KOPT-K1 (cell line): ENCODE data around the gene CDHR5.
"Not testable (repeated sequence)": the region's sequence is repeated elsewhere in the genome, so short reads cannot be mapped to it uniquely, and the experiment has no call there.

Experiments
- H3K27ac ChIP-seq: fragments of 200-600 bp; sonication (generic); 2 replicates; pipeline ENCODE4 v1.5.1; 2016; ENCODE audit warnings: antibody characterized with exemption, mild to moderate bottlenecking, low read depth, low read length; ENCODE audit not compliant: poor library complexity, severe bottlenecking
- H3K36me3 ChIP-seq: fragments of 200-600 bp; sonication (generic); 2 replicates; pipeline ENCODE4 v1.5.1; 2017; ENCODE audit warnings: antibody characterized with exemption, mild to moderate bottlenecking, low read length, moderate library complexity; ENCODE audit not compliant: insufficient read depth
- H3K9me3 ChIP-seq: fragments of 200-600 bp; sonication (generic); 2 replicates; pipeline ENCODE4 v1.5.1; 2017; ENCODE audit warnings: antibody characterized with exemption, low read length, mild to moderate bottlenecking; ENCODE audit not compliant: insufficient read depth, poor library complexity, severe bottlenecking

CDHR5 gene

GRCh38 chr11:624705-625635, at the start of gene CDHR5:
Gene CDHR5 (minus strand): TSS chr11:624955. CDS start chr11:624902, 53 bp downstream.
- Histone ChIP-seq H3K9me3 (no peaks in the 10 kb centered on the region), H3K27ac (no peak within 1 kb of the TSS), H3K36me3 (no peaks in the 10 kb centered on the region; the same call in 1 of the 2 replicates)

- peaks cover 87% of the 10 kb centered on the region for H3K36me3 ChIP-seq
- no peaks in the 10 kb centered on the region for H3K9me3 ChIP-seq
- no peak overlapping the region for H3K27ac ChIP-seq
Observed at GRCh38 chr11:674406-674805, 49.7 kb upstream of the CDHR5 start.

DNA sequence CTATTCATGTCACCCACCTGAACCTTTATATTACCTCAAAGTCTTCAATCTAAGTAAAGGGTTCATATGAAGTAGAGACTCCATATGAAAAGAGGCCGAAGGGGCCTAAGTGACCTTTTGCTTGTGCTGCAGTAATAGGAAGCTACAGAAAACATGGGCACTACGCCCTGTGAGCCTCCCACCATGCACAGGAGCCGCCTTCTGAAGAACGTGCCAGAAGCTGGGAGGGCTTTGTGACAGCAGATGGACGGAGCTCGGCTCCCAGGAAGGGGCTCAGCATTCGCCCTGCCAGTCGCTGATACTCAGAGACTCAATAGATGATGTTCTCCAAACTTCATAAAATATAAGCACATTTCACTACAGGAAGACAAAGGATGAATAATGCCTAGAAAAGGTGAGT, 49.1 kb upstream of the CDHR5 start:
- Histone ChIP-seq H3K27ac (no peak overlapping the region), H3K9me3 (no peaks in the 10 kb centered on the region), H3K36me3 (peaks cover 87% of the 10 kb centered on the region)

DNA sequence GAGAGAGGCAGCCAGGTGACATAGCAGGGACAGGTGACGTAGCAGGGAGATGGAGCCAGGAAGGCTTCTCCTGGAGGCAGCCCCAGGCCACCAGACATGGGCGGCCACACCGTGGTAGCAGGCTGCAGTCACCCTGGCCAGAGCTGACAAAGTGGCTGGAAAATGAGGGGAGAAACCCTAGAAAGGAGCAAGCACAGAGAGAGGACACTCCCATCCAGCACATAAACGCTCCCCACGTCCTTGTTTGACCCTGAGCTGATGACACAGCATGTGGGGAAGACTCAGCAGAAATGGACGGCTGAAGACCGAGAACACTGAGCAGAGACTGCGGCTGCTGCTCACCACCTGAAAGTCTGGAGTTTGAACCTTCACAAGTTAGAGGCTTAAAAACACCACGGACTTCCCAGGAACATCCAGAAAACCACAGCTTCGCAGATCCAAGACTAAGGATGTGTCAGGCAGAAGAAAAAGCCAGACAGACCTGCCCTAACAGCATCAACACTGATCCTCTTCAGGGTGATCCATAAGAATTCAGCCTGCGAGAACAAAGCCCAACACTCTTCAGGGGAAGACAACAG, 41.0 kb upstream of the CDHR5 start:
- Histone ChIP-seq H3K36me3 (peaks cover 79% of the 10 kb centered on the region), H3K27ac (no peak overlapping the region), H3K9me3 (no peaks in the 10 kb centered on the region)

DNA sequence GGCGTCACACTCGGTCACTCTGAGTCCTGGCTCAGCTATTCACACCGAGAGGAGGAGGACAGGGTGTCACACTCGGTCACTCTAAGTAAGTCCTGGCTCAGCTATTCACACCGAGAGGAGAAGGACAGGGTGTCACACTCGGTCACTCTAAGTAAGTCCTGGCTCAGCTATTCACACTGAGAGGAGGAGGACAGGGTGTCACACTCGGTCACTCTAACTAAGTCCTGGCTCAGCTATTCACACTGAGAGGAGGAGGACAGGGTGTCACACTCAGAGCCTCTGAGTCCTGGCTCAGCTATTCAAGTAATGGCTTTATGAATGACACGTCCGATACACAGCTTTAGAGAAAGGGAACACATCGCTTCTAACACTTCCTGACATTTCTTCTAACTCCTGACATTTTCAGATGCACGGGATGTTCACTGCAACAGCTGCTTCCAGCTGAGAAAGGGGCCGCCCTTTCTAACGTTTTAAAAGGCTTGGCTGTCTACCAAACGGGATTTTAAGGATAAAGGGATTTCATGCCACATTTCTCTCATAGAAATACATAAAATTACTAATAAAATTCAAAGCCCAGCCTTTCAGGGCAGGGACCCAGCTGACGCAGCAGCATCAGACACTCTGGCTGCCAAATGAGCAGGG, 40.4 kb upstream of the CDHR5 start:
- Histone ChIP-seq H3K27ac (no peak overlapping the region), H3K36me3 (peaks cover 79% of the 10 kb centered on the region), H3K9me3 (no peaks in the 10 kb centered on the region)

GRCh38 chr11:662689-663274, 38.0 kb upstream of the CDHR5 start:
- H3K27ac ChIP-seq = no peak overlapping the region
- H3K9me3 ChIP-seq = no peaks in the 10 kb centered on the region
- peaks cover 88% of the 10 kb centered on the region for H3K36me3 ChIP-seq

- Histone ChIP-seq H3K36me3 (peaks cover 90% of the 10 kb centered on the region), H3K9me3 (no peaks in the 10 kb centered on the region), H3K27ac (no peak overlapping the region)
Observed at GRCh38 chr11:660681-661444, 36.1 kb upstream of the CDHR5 start.

GRCh38 chr11:660281-660680, 35.5 kb upstream of the CDHR5 start:
- no peaks in the 10 kb centered on the region for H3K9me3 ChIP-seq
- H3K27ac ChIP-seq = no peak overlapping the region
- H3K36me3 ChIP-seq = peaks cover 87% of the 10 kb centered on the region

DNA sequence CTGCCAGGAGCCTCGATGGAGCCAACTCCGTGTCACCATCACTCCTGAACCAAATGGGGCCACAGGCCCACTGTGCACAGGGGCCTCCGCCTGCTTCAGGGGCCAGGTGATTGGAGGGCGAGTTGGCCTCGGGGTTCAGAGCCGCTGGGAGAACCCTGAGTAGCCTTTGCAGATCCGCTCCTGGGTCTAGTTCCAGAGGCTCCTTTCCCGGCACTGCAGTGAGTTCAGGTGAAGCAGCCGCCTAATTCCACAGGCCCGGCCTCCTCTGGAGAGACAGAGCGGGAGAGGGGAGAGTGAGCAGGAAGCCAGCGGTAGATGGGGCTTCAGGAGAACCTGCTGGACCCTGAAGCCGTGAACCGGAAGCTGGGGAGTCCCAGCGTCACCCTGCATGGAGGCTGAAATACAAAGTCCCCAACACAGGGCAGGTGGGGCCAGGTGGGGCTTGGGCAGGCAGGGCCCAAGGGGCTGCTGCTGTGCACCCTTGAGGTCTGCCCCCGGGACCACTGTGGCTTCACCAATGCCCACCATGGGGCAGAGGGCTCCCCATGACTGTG, 34.9 kb upstream of the CDHR5 start:
- Histone ChIP-seq H3K27ac (no peak overlapping the region), H3K36me3 (peaks cover 89% of the 10 kb centered on the region), H3K9me3 (no peaks in the 10 kb centered on the region)

DNA sequence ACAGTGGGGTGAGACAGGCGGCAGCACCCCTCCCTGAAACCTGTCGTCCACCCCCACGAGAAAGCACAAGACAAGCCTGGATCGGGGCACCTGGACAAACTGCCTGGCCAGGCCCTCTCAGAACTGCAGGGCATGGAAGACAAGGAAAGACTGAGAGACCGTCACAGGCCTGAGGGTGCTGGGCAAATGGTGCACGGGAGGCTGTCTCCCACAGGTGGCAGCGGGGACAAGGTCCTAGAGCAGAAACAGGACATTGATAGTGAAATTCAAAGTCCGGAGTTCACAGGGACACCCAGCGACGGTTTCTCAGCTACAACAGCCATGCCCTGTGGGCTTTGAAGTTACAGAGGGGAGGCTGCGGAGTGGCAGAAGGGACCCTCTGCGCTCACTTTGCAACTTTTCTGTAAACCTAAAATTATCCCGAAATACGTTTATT, 33.0 kb upstream of the CDHR5 start:
- Histone ChIP-seq H3K27ac (no peak overlapping the region), H3K9me3 (no peaks in the 10 kb centered on the region), H3K36me3 (peaks cover 92% of the 10 kb centered on the region)

DNA sequence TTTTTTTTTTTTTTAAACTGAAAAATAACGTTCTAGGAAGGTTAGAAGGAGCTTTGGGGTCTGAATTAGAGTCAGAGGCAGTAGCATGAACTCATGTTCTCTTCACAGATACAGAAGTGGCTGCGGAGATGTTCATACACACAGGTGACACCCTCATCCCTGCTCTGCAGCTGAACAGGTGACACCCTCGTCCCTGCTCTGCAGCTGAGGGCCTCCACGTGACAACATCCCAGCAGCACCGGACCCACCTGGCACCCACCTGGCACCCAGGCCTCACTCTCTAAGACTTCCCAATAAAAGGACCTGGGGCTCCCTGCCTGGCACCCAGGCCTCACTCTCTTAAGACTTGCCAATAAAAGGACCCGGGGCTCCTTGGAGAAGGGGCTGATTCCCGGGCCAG, 32.1 kb upstream of the CDHR5 start:
- Histone ChIP-seq H3K27ac (no peak overlapping the region), H3K36me3 (peaks cover 91% of the 10 kb centered on the region), H3K9me3 (no peaks in the 10 kb centered on the region)

- Histone ChIP-seq H3K36me3 (peaks cover 91% of the 10 kb centered on the region), H3K9me3 (no peaks in the 10 kb centered on the region), H3K27ac (no peak overlapping the region)
Observed at GRCh38 chr11:656426-656825, 31.7 kb upstream of the CDHR5 start.

GRCh38 chr11:655036-655726, 30.4 kb upstream of the CDHR5 start:
- Histone ChIP-seq H3K9me3 (no peaks in the 10 kb centered on the region), H3K36me3 (peaks cover 90% of the 10 kb centered on the region), H3K27ac (no peak overlapping the region)

DNA sequence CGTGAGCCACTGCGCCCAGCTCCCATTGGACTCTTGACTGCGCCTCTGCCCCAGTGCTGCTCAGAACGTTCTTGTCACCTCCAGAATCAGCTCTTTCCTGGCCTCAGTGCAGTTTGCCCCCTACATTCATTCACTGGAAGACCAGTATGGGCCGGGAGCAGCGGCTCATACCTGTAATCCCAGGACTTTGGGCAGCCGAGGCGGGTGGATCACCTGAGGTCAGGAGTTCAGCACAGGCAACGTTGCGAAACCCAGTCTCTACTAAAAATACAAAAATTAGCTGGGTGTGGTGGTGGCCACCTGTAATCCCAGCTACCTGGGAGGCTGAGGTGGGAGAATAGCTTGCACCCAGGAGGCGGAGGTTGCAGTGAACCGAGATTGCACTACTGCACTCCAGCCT, 29.7 kb upstream of the CDHR5 start:
- peaks cover 90% of the 10 kb centered on the region for H3K36me3 ChIP-seq
- H3K9me3 ChIP-seq, H3K27ac ChIP-seq: not testable (repeated sequence)
